ENCODE data around the gene PUM2. TPM values are rescaled to one million over a fixed set of nuclear protein-coding genes. Genes with fewer than 3 reads are reported as not detected.

PUM2 gene
- total RNA-seq, 1 experiment from 2014 or later = 104 TPM

GRCh38 chr2:20300656-20301055 lies 50.0 kb downstream of the PUM2 start:
- H3K4me1 Mint-ChIP-seq = peaks cover 7% of the 10 kb centered on the region; the same call in 1 of the 2 replicates
- H3K36me3 Mint-ChIP-seq = peaks cover 46% of the 10 kb centered on the region
- DNase-seq (ENCODE audit: low spot score) (no peak), ATAC-seq (no peak)
- H3K9me3 Mint-ChIP-seq = no peaks in the 10 kb centered on the region
- peak overlapping the region; percentile 82 for H3K27ac Mint-ChIP-seq
- ChIA-PET POLR2A (interaction anchor here (0.6 kb wide), 2 partner anchors 147 to 345 kb away, joined by 3 to 4 read pairs; no protein-coding TSS in a partner anchor), CTCF (interaction anchor here (0.6 to 1.9 kb wide), 5 partner anchors 10 to 122 kb away, joined by 3 to 13 read pairs (median 10); no protein-coding TSS in a partner anchor)
- H3K4me3 Mint-ChIP-seq = no peak overlapping the region
- TF ChIP-seq ZNF423 (CRISPR knock-in tag; IDR thresholded peaks at IDR 0.05) (no peak), JAZF1 (CRISPR knock-in tag; IDR thresholded peaks at IDR 0.05) (no peak)
- H3K27me3 Mint-ChIP-seq (ENCODE audit: low read depth) = no peaks in the 10 kb centered on the region

DNA sequence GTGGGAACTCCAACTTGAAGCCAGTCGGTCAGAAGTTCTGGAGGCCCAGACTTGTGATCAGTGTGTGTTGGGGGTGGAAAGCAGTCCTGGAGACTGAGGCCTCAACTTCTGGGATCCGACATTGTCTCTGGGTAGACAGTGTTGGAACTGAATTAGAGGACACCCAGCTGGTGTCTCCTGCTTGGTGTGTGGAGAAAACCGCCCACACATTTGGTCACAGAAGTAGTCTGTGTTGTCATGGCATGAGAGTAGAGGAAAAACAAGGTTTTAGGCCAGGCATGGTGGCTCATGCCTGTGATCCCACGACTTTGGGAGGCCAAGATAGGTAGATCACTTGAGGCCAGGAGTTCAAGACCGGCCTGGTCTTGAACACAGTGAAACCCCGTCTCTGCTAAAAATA lies 51.5 kb downstream of the PUM2 start:
- Mint-ChIP-seq H3K36me3 (peaks cover 42% of the 10 kb centered on the region), H3K27me3 (ENCODE audit: low read depth) (no peaks in the 10 kb centered on the region), H3K4me1 (peaks cover 7% of the 10 kb centered on the region; the same call in 1 of the 2 replicates), H3K27ac (peak overlapping the region; percentile 88), H3K9me3 (no peaks in the 10 kb centered on the region), H3K4me3 (no peak overlapping the region)
- no peak for ATAC-seq
- CTCF ChIA-PET = no interaction called here
- POLR2A ChIA-PET = no interaction called here
- DNase-seq (ENCODE audit: low spot score) = no peak
- no peak for TF ChIP-seq GRHL2 (CRISPR knock-in tag; IDR thresholded peaks at IDR 0.05; ENCODE audit: insufficient replicate concordance, severe bottlenecking)
- no peak for TF ChIP-seq EMX1 (CRISPR knock-in tag; IDR thresholded peaks at IDR 0.05)
- TF ChIP-seq, protein P1, sequence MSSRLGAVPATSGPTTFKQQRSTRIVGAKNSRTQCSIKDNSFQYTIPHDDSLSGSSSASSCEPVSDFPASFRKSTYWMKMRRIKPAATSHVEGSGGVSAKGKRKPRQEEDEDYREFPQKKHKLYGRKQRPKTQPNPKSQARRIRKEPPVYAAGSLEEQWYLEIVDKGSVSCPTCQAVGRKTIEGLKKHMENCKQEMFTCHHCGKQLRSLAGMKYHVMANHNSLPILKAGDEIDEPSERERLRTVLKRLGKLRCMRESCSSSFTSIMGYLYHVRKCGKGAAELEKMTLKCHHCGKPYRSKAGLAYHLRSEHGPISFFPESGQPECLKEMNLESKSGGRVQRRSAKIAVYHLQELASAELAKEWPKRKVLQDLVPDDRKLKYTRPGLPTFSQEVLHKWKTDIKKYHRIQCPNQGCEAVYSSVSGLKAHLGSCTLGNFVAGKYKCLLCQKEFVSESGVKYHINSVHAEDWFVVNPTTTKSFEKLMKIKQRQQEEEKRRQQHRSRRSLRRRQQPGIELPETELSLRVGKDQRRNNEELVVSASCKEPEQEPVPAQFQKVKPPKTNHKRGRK (CRISPR knock-in tag; IDR thresholded peaks at IDR 0.05; ENCODE audit: borderline replicate concordance) = no peak
- TF ChIP-seq CBFB (CRISPR knock-in tag; IDR thresholded peaks at IDR 0.05; ENCODE audit: low read depth) = no peak
- no peak for TF ChIP-seq ZNF263 (CRISPR knock-in tag; IDR thresholded peaks at IDR 0.05; ENCODE audit: low read depth)
- TF ChIP-seq FOXP1 (CRISPR knock-in tag; IDR thresholded peaks at IDR 0.05; ENCODE audit: borderline replicate concordance) = no peak
- no peak for TF ChIP-seq ZBTB21 (CRISPR knock-in tag; IDR thresholded peaks at IDR 0.05; ENCODE audit: borderline replicate concordance)
- TF ChIP-seq ZMAT4 (CRISPR knock-in tag; IDR thresholded peaks at IDR 0.05) = no peak
- TF ChIP-seq RELA (CRISPR knock-in tag; IDR thresholded peaks at IDR 0.05; ENCODE audit: borderline replicate concordance) = no peak
- no peak for TF ChIP-seq ZNF232 (CRISPR knock-in tag; IDR thresholded peaks at IDR 0.05)
- no peak for TF ChIP-seq ZNF423 (CRISPR knock-in tag; IDR thresholded peaks at IDR 0.05)
- no peak for TF ChIP-seq PRDM15 (CRISPR knock-in tag; IDR thresholded peaks at IDR 0.05)
- no peak for TF ChIP-seq ATF3 (CRISPR knock-in tag; conservative IDR thresholded peaks at IDR 0.05)
- TF ChIP-seq ETV6 (CRISPR knock-in tag; IDR thresholded peaks at IDR 0.05) = no peak
- TF ChIP-seq OVOL2 (CRISPR knock-in tag; IDR thresholded peaks at IDR 0.05; ENCODE audit: borderline replicate concordance) = no peak
- TF ChIP-seq ZNF416 (CRISPR knock-in tag; IDR thresholded peaks at IDR 0.05) = no peak
- no peak for TF ChIP-seq NFATC4 (CRISPR knock-in tag; IDR thresholded peaks at IDR 0.05)
- TF ChIP-seq KAT7 (CRISPR knock-in tag; IDR thresholded peaks at IDR 0.05; ENCODE audit: borderline replicate concordance) = no peak
- TF ChIP-seq MLX (CRISPR knock-in tag; IDR thresholded peaks at IDR 0.05) = no peak
